Measurements from ENCODE around the gene MAP3K3. TPM values are rescaled to one million over a fixed set of nuclear protein-coding genes. Genes with fewer than 3 reads are reported as not detected.

Gene MAP3K3
- total RNA-seq, 1 experiment from 2014 or later, result 24.3 TPM

DNA sequence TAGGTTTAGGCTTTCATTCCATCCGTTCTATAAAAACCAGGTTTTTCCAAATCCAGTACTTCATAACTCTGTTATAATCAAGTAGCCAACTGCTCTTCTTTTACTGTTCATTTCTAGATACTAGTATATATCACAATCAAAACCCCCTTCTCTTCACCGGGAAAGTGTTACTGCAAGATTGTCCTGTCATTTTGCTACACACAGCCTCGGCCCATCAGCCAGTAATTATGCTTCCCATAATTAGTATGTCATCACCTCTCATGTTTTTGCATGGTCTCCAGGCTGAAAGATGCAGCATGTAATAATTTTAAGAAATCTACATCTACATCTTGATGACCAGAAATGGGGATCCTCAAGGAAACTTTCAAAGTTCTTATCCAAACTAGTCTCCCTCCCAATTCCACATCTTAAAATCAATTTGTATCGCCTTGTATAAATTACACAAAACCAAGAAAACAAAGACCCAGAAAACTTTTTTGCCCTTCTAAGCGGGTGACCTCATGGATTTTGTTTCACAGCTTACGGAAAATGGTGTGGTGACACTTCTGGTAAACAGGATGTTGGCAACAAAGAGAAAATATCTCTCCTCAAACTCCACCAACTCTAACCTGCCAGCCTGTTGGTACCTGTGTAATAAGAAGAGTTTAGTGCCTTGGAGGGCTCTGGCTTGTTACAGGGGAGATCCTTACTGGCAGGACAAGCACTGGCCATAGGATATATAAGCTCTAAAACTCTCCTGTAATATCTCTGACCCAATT, 12.2 kb upstream of the MAP3K3 start:
- no peak overlapping the region for H3K18ac ChIP-seq (ENCODE audit: insufficient read length, low read depth, low read length)
- no peaks in the 10 kb centered on the region for H3K23me2 ChIP-seq (ENCODE audit: insufficient read length, low read depth, low read length, poor library complexity, severe bottlenecking)
- no peak overlapping the region for H2BK20ac ChIP-seq (ENCODE audit: low read depth, low read length, poor library complexity, severe bottlenecking)
- H3K14ac ChIP-seq (ENCODE audit: insufficient read depth, low read length), result no peak overlapping the region
- no peak overlapping the region for H2AK5ac ChIP-seq (ENCODE audit: insufficient read length, low read length)
- H4K8ac ChIP-seq (replicated peaks; ENCODE audit: insufficient read length, low read depth, low read length), result no peak overlapping the region
- H3K9me3 ChIP-seq (ENCODE audit: control insufficient read depth, low read depth, low read length), result no peaks in the 10 kb centered on the region
- no peaks in the 10 kb centered on the region for H4K20me1 ChIP-seq (ENCODE audit: control insufficient read depth, insufficient read depth, insufficient read length)
- H2BK120ac ChIP-seq (ENCODE audit: low read depth, low read length, poor library complexity, severe bottlenecking), result no peak overlapping the region
- Mint-ChIP-seq H3K27ac (no peak overlapping the region), H3K36me3 (ENCODE audit: insufficient read depth in 1 of 3, low read depth in 3 of 3) (peaks cover 8 to 52% (median 37%) of the 10 kb centered on the region in 3 experiments; a peak in 6 of 7 replicates), H3K4me1 (no peaks in the 10 kb centered on the region), H3K9me3 (no peaks in the 10 kb centered on the region), H3K4me3 (no peak overlapping the region), H3K27me3 (ENCODE audit: low read depth) (no peaks in the 10 kb centered on the region)
- H3K9ac ChIP-seq (ENCODE audit: extremely low read depth, insufficient read length, low read length), result no peak overlapping the region
- H4K5ac ChIP-seq (ENCODE audit: insufficient read length, low read depth, low read length), result no peak overlapping the region
- no peak overlapping the region for H3T11ph ChIP-seq (ENCODE audit: low read length)
- H4K91ac ChIP-seq (ENCODE audit: insufficient read length, low read depth, low read length), result no peak overlapping the region
- H3K4me1 ChIP-seq (ENCODE audit: insufficient read depth, low read length), result no peaks in the 10 kb centered on the region
- H3K27ac ChIP-seq (ENCODE audit: insufficient read length, low read depth, low read length), result no peak overlapping the region
- H3K79me2 ChIP-seq (ENCODE audit: insufficient read depth, low read length), result no peaks in the 10 kb centered on the region
- H3K23ac ChIP-seq (ENCODE audit: insufficient read length, low read depth, low read length), result no peak overlapping the region
- no CpG with 5 or more reads among the region's 6 CpGs for WGBS (ENCODE audit: extremely low coverage, insufficient read length, low lambda C conversion rate)
- H2BK15ac ChIP-seq (ENCODE audit: low read depth, low read length), result no peak overlapping the region
- TF ChIP-seq, protein P1, sequence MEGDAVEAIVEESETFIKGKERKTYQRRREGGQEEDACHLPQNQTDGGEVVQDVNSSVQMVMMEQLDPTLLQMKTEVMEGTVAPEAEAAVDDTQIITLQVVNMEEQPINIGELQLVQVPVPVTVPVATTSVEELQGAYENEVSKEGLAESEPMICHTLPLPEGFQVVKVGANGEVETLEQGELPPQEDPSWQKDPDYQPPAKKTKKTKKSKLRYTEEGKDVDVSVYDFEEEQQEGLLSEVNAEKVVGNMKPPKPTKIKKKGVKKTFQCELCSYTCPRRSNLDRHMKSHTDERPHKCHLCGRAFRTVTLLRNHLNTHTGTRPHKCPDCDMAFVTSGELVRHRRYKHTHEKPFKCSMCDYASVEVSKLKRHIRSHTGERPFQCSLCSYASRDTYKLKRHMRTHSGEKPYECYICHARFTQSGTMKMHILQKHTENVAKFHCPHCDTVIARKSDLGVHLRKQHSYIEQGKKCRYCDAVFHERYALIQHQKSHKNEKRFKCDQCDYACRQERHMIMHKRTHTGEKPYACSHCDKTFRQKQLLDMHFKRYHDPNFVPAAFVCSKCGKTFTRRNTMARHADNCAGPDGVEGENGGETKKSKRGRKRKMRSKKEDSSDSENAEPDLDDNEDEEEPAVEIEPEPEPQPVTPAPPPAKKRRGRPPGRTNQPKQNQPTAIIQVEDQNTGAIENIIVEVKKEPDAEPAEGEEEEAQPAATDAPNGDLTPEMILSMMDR (conservative IDR thresholded peaks at IDR 0.05), result no peak
- no peak overlapping the region for H3K4ac ChIP-seq (ENCODE audit: low read depth, low read length)
- H3K27me3 ChIP-seq (ENCODE audit: insufficient read depth, low read length), result no peaks in the 10 kb centered on the region
- H3K56ac ChIP-seq (ENCODE audit: insufficient read length, low read depth, low read length), result no peak overlapping the region
- H2AFZ ChIP-seq (ENCODE audit: low read length), result no peak overlapping the region
- H3K4me2 ChIP-seq (ENCODE audit: insufficient read depth, insufficient read length, low read length), result no peak overlapping the region
- no peak for DNase-seq
- no peaks in the 10 kb centered on the region for H3K79me1 ChIP-seq (ENCODE audit: insufficient read depth, low read depth, low read length, poor library complexity, severe bottlenecking)
- H2BK5ac ChIP-seq (ENCODE audit: insufficient read length, low read length), result no peak overlapping the region
- no peak overlapping the region for H2BK12ac ChIP-seq (ENCODE audit: insufficient read length, low read depth, low read length)
